SK-N-SH (cell line): Measurements from ENCODE around the gene MARK3.

Experiments
- CTCF ChIP-seq: fragments of 200-600 bp; sonication (generic); IDR thresholded peaks from 2 replicates; pipeline ENCODE4 v1.6.1; 2017; ENCODE audit warnings: antibody characterized with exemption, mild to moderate bottlenecking, moderate library complexity
- EZH2phosphoT487 ChIP-seq: fragments of 200-600 bp; sonication (generic); IDR thresholded peaks from 2 replicates; pipeline ENCODE4 v1.6.1; 2017; ENCODE audit warnings: low read depth, mixed run types, mild to moderate bottlenecking, antibody characterized with exemption, moderate library complexity, borderline replicate concordance
- FOXM1 ChIP-seq: IDR thresholded peaks from 2 replicates; pipeline ENCODE4 v1.4.0; 2012; ENCODE audit warnings: low read depth, mild to moderate bottlenecking
- REST ChIP-seq: IDR thresholded peaks from 2 replicates; pipeline ENCODE4 v1.6.1; 2012; ENCODE audit warnings: mild to moderate bottlenecking, low read depth, low read length, moderate library complexity
- SMC3 ChIP-seq: IDR thresholded peaks from 2 replicates; pipeline ENCODE4 v1.6.1; 2012; ENCODE audit warnings: low read depth, low read length, improper control_type of control experiment
- TAF1 ChIP-seq: IDR thresholded peaks from 2 replicates; pipeline ENCODE4 v1.6.1; 2012; ENCODE audit warnings: low read depth, mild to moderate bottlenecking, low read length, moderate library complexity, borderline replicate concordance
- TCF12 ChIP-seq: IDR thresholded peaks from 2 replicates; pipeline ENCODE4 v1.4.0; 2012
- TEAD4 ChIP-seq: IDR thresholded peaks from 2 replicates; pipeline ENCODE4 v1.4.0; 2012; ENCODE audit warnings: mild to moderate bottlenecking, borderline replicate concordance; ENCODE audit not compliant: insufficient read depth
- USF1 ChIP-seq: IDR thresholded peaks from 2 replicates; pipeline ENCODE4 v1.4.0; 2012; ENCODE audit warnings: low read depth, borderline replicate concordance
- ZBTB33 ChIP-seq: IDR thresholded peaks from 2 replicates; pipeline ENCODE4 v1.4.0; 2012; ENCODE audit warnings: low read depth, borderline replicate concordance

- TF ChIP-seq CTCF (no peak), FOXM1 (no peak), USF1 (no peak), TEAD4 (no peak), TAF1 (no peak), EZH2phosphoT487 (no peak), SMC3 (no peak), TCF12 (no peak), ZBTB33 (no peak), REST (no peak)
Measured at GRCh38 chr14:103502877-103503276, 117.7 kb downstream of the MARK3 start.
